HG03520 (cell line): ENCODE measurements around the gene TPBG.
"Not testable (repeated sequence)": the region's sequence is repeated elsewhere in the genome, so short reads cannot be mapped to it uniquely, and the experiment has no call there.

ENCODE experiments used
- ATAC-seq: cut with Tn5 transposase; IDR thresholded peaks from one replicate; pipeline ENCODE4 v1.9.1; 2021; ENCODE audit warnings: mild to moderate bottlenecking, moderate library complexity; ENCODE audit not compliant: unreplicated experiment

TPBG gene

GRCh38 chr6:82372656-82373055 lies 9.0 kb downstream of the TPBG start:
- ATAC-seq: no peak

GRCh38 chr6:82374516-82374915 lies 10.9 kb downstream of the TPBG start:
- ATAC-seq: no peak

GRCh38 chr6:82376636-82377035 lies 13.0 kb downstream of the TPBG start:
- ATAC-seq: no peak

GRCh38 chr6:82380566-82381185 lies 17.1 kb downstream of the TPBG start:
- ATAC-seq: no peak

- ATAC-seq: peak; percentile 83
These were observed 17.7 kb downstream of the TPBG start for GRCh38 chr6:82381278-82381677.

- no peak for ATAC-seq
These were observed 21.5 kb downstream of the TPBG start for GRCh38 chr6:82385102-82385501.

GRCh38 chr6:82385546-82385945 lies 21.9 kb downstream of the TPBG start:
- ATAC-seq: no peak

- no peak for ATAC-seq
These were observed 22.3 kb downstream of the TPBG start for GRCh38 chr6:82385961-82386360.

- not testable (repeated sequence) for ATAC-seq
These were observed 31.2 kb downstream of the TPBG start for GRCh38 chr6:82394770-82395169.

- ATAC-seq: peak; percentile 69
These were observed 33.5 kb downstream of the TPBG start for GRCh38 chr6:82396964-82397751.

GRCh38 chr6:82397962-82398692 lies 34.5 kb downstream of the TPBG start:
- no peak for ATAC-seq

GRCh38 chr6:82408952-82409431 lies 45.4 kb downstream of the TPBG start:
- peak; percentile 48 for ATAC-seq

GRCh38 chr6:82410151-82410648 lies 46.6 kb downstream of the TPBG start:
- no peak for ATAC-seq

- ATAC-seq: no peak
These were observed 50.3 kb downstream of the TPBG start for GRCh38 chr6:82413868-82414267.

- no peak for ATAC-seq
These were observed 52.2 kb downstream of the TPBG start for GRCh38 chr6:82415820-82416219.

- ATAC-seq: no peak
These were observed 52.7 kb downstream of the TPBG start for GRCh38 chr6:82416346-82416745.
